ENCODE measurements around the gene SYT5.

SYT5 gene

GRCh38 chr19:55147545-55148251 lies 32.4 kb downstream of the SYT5 start:
- DNase-seq (ENCODE audit: low read depth in 2 of 2): no peak

DNA sequence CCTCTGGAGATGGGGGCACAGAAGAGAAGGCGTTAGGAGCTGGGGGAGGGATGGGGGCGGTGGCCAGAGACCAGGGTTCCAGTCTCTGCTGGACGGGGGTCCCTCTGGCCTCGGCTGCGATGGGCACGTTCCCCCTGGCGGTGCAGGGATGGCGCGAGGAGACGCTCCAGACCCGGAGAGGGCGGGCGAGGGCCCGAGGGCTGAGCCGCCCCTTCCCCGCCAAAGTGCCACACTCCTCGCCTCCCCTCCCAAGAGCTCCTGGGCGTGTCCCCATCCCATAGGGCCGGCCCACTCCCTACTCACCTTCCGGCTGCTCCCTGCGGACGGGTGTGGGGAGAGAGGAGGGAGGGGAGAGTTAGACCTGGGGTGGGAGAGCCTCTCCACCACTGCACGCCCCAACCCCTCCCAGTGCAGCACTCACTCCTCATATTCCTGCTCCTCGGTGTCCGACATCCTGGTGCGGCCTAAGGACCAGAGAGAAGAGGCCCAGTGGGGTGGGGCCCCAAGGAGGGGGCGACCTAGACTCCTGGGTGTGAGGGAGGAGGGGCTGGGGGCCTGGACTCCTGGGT lies 33.3 kb downstream of the SYT5 start:
- no peak for DNase-seq (ENCODE audit: low read depth in 2 of 2)

DNA sequence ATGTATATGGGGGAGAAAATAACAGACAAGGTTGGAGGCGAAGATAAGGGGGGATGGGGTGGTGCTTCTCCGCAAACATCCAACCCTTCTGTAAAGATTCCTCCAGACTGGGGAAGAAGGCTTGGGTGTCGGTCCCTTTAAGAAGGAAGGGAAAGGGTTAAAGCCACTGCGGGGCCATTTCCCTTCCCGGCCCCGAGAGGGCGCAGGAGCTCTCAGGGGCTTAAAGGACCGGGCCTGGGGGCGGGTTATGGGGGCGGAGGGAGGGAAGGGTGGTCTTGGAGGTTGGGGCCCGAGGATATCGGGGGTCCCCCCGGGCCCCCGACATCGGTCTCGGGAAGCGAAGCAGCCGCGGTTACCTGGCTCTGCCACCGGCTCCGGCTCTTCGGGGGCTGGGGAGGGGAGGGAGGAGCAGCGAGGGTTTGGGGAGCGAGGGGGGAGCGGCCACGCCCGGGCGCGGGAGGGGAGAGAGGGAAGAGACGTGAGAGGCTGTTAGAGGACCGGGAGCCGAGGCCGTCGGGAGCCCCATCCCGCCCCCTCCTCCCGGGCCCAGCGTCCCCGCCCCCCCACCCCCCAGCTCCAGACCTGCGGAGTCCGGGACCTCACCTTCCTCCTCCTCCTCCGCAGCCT lies 33.9 kb downstream of the SYT5 start:
- DNase-seq (ENCODE audit: low read depth in 2 of 2): no peak

DNA sequence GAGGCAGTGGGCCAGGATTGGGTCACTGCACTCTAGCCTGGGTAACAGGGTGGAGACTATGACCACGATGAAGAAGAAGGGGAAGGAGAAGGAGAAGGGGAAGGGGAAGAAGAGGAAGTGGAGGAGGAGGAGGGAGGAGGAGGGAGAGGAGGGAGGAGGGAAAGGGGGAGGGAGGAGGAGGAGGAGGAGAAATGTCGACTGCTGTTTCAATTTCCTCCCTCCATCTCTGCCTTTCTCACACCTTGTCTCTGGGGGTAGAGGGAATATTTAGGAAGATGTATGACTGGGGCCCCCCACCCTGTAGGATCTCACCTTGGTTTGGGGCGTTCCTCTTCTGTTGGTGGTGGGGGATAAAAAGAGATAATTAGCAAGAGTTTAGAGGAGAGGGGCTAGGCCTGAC lies 34.9 kb downstream of the SYT5 start:
- DNase-seq (ENCODE audit: low read depth in 2 of 2): no peak

DNA sequence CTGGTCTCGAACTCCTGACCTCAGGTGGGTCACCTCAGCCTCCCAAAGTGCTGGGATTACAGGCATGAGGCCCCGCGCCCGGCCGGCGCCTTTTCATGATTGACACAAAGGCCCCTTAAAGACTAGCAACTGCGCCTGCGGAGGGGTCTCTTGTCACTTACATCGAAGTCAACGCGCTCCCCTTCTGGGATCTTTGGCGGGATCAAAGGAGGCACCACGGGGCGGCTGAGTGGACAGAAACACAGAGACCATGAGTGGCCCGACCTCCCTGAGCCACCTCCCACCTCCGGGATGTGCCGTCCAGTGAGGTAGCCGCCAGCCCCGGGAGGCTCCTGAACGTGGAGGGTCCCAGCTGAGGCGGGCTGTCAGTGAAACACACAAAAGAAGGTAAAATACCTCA lies 38.4 kb downstream of the SYT5 start:
- DNase-seq (ENCODE audit: low read depth in 2 of 2): no peak

DNA sequence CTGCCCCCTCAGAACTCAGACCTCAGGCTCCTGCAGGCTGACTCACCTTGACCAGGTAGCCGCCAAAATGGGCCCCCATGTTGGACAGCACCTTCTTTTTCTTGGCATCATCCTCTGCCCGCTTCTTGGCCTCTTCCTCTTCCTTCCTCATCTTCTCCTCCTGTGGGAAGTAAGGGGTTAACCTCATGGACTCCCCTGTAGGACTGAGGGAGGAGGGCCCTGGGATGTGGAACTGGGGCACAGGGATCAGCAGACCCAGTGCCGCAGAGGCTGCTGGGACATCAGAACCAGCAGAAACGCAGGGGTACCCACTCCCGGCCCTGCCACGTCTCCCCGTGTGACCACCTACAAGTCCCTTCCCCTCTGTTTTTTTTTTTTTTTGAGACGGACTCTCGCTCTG lies 42.2 kb downstream of the SYT5 start:
- DNase-seq (ENCODE audit: low read depth in 2 of 2): no peak

- DNase-seq (ENCODE audit: low read depth in 2 of 2): no peak
Measured at GRCh38 chr19:55136399-55137102, 43.5 kb downstream of the SYT5 start.

- DNase-seq (ENCODE audit: low read depth in 2 of 2): no peak
Measured at GRCh38 chr19:55134736-55135135, 45.4 kb downstream of the SYT5 start.

DNA sequence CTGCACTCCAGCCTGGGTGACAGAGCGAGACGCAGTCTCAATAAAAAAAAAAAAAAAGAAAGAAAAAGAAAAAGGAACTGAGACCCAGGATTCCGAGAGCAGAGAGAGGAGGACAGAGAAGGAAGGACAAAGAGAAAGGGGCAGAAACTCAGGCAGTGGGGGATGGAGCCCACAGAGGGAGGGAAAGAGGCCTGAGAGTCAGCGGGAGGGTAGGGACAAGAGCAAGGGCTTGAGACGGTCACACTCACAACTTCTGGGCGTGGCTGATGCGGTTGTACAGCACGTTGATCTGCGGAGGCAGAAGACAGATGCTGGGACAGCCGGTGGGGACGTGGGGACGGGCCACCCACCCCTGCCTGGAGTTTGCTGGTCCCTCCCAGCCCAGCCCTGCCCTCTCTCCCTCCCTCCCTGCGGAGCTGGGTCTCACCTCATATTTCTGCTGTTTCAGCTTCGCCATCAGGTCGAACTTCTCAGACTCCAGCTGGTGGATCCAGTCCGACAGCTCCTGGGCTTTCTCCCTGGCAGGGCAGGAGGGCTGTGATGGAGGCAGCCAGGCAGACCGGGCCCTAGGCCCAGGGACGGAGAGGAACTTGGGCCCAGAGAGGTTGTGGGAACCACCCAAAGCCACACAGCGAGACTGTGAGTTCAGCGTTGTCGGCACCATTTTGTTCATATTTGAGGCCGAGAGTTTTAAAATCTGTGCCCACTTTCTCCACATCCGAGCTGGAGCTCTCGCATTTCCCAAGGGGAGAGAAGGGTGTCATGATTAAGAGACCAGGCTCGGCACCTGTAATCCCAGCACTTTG lies 46.2 kb downstream of the SYT5 start:
- no peak for DNase-seq (ENCODE audit: low read depth in 2 of 2)

DNA sequence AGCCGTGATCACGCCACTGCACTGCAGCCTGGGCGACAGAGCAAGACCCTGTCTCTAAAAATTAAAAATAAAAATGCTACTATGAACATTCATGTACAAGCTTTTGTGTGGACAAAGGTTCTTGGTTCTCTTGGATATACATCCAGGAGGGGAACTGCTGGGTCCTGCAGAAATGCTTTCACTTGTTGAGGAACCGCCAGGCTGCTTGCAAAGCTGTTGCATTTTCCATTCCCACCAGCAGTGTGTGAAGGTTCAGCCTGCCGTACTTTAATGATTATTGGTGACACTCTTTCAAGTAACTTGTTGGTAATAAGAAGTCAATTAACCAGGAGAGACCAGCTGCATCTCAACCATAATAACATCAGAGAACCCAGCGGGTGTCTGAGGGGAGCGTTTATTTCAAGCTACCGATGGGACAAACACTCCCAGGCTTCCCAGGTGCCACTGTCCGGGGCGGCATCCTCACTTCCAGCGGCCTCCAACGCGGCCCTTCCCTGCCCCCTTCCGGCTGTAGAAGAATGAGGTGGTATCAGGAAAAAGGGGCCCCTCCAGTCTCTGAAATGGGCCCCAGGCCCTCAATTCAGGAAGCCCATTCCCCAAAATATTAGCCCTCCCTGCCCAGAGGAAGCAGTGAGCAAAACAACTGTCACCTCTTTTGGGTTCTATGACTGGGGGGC lies 47.5 kb downstream of the SYT5 start:
- DNase-seq (ENCODE audit: low read depth in 2 of 2): no peak

DNA sequence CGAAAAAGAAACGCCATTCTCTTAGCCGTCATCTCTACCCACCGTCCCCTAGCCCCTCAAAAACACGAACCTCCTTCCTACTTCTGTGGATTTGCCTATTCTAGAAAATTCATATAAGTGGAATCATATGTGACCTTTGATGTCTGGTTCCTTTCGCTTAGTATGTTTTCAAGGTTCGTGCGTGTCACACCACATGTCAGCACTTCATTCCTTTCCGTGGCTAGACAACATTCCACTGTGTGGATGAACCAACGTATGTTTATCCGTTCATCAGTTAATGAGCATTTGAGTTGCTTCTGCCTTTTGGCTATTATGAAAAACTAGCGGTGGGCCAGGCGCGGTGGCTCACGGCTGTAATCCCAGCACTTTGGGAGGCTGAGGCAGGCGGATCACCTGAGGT lies 48.7 kb downstream of the SYT5 start:
- DNase-seq (ENCODE audit: low read depth in 2 of 2): no peak

All from stimulated activated CD4-positive, alpha-beta T cell treated with anti-CD3 and anti-CD28 coated beads, Interleukin-4, amount 100 ng/mL, for 48 hours (primary cell).